GM21528 (cell line): ENCODE data around the gene TMOD2.

Experiments
- ATAC-seq: cut with Tn5 transposase; IDR thresholded peaks from one replicate; pipeline ENCODE4 v1.9.1; 2021; ENCODE audit warnings: mild to moderate bottlenecking, moderate library complexity; ENCODE audit not compliant: unreplicated experiment, low FRiP score

Gene TMOD2

GRCh38 chr15:51846463-51847230 lies 95.2 kb downstream of the TMOD2 start:
- no peak for ATAC-seq

GRCh38 chr15:51848811-51849210 lies 97.4 kb downstream of the TMOD2 start:
- ATAC-seq = no peak

DNA sequence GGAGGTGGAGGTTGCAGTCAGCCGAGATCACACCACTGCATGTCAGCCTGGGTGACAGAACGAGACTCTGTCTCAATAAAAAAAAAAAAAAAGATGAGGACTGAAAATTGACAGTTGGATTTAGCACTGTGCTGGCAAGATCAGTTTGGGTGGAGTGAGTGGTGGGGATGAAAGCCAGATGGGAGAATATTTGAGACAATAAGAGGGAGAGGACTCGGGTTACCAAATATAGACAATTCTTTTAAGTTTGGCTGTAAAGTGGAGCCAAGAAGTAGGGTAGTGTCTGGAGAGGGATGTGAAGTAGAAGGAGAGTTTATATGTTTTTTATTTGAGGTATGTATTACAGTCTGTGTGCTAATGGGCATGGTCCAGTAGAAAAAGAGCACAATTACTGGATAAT lies 98.5 kb downstream of the TMOD2 start:
- no peak for ATAC-seq

GRCh38 chr15:51853998-51854397 lies 102.6 kb downstream of the TMOD2 start:
- ATAC-seq = no peak

- no peak for ATAC-seq
These were observed 104.2 kb downstream of the TMOD2 start for GRCh38 chr15:51855612-51856011.

- ATAC-seq = no peak
These were observed 105.5 kb downstream of the TMOD2 start for GRCh38 chr15:51856714-51857380.

GRCh38 chr15:51861557-51862359 lies 110.4 kb downstream of the TMOD2 start:
- ATAC-seq = no peak

DNA sequence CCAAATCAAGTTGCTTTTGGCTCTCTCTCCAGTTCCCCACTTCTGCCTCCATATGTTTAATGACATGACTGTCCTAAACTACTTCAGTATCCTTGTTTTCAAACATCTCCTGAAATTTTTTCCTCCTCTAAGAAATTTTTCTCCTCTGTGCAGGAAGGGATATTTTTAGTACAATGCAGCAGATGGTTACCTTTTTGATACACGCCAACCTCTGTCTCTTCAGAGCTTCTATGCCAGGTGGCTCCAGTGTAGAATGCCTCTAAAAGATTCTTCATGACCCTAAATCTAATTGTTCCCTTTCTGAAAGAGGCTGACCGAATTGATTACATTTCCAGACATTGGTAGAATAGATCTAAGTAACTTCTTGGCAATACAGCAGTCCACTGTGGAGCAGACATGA lies 111.7 kb downstream of the TMOD2 start:
- no peak for ATAC-seq

DNA sequence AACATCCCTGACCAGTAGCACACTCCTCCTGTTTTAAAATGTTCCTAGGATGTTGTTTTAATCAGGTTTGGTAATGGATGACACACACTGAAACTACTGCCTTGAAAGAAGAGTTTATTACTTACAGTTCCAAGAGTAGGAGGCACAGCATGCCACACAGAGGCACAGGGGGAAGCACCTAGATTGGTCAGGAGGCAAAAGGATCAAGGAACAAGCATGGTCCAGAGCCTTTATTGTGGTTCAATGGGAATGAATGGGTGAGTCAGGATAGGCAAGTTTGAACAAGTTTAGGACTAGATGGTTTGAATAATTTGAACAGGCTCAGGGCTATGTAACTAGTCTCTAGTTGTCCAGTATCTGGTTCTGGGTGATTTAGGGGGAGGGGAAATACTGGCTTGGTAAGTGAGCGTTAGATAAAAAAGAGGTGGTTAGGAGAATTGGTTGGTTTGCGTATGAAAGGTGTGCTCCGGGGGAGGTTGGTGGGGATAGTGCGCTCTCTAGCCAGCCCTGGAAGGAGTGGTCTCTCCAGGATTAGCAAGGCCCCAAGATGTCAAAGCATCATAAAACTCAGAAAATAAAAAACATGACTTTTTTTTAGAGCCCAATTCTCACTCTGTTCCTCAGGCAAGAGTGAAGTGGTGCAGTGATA lies 113.1 kb downstream of the TMOD2 start:
- no peak for ATAC-seq

DNA sequence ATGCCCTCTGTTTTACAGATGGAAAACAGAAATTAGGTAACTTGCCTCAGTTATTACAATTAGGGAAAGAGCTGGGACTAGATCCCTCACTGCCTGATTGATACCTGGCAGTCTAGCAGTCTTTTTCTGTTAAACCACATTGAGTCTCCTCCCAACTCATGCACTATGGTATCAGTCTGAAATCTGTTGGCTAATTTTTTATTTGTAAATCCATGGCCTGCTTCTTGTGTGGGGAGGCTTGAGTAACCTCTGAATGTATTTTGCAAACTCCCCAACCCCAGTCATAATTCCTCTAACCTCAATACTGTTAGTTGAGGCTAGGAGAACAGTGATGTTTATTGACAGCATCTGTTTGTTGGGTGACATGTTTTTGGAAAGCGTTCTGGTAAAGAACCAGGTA lies 113.9 kb downstream of the TMOD2 start:
- ATAC-seq = no peak
